HEK293 (cell line): Measurements from ENCODE around the gene CASP3.

Source experiments
- CTCF ChIA-PET: fragments of 350-600 bp; formaldehyde crosslinking; extraction: SDS; loops from one replicate; lab custom pipeline; 2021; ENCODE audit warnings: antibody characterized with exemption; lab: Yijun Ruan, JAX
- POLR2A ChIA-PET: fragments of 300-600 bp; formaldehyde crosslinking; extraction: SDS; loops from one replicate; lab custom pipeline; 2020; ENCODE audit warnings: antibody characterized with exemption, inconsistent platforms; lab: Yijun Ruan, JAX
- H3K27ac ChIP-seq: fragments of 200-500 bp; sonication (Bioruptor generic); 2 replicates; pipeline ENCODE4 v1.5.1; 2014; ENCODE audit warnings: low read depth, low read length, control low read depth, inconsistent platforms; ENCODE audit errors: extremely low read depth
- H3K36me3 ChIP-seq, 2 experiments: fragments of 200-500 bp in 1 of 2; sonication (Bioruptor generic) in 1 of 2; 1 replicate in 1 of 2; 2 replicates in 1 of 2; pipeline ENCODE4 v1.5.1; 2014 to 2017; ENCODE audit warnings: inconsistent platforms in 2 of 2, low read length in 2 of 2; ENCODE audit not compliant: control insufficient read depth in 2 of 2, insufficient read depth in 1 of 2
- H3K4me1 ChIP-seq: fragments of 200-500 bp; sonication (Bioruptor generic); 2 replicates; pipeline ENCODE4 v1.5.1; 2014; ENCODE audit warnings: mild to moderate bottlenecking, low read length, inconsistent platforms; ENCODE audit not compliant: control insufficient read depth, insufficient read depth
- H3K4me3 ChIP-seq: 2 replicates; pipeline ENCODE4 v1.5.1; 2011; ENCODE audit warnings: low read depth, mild to moderate bottlenecking, control low read depth, low read length, moderate library complexity
- H3K9me3 ChIP-seq: fragments of 200-500 bp; sonication (Bioruptor generic); 2 replicates; pipeline ENCODE4 v1.5.1; 2014; ENCODE audit warnings: low read depth, low read length, inconsistent platforms; ENCODE audit not compliant: control insufficient read depth, insufficient read depth
- ATF2 ChIP-seq: fragments of 450-650 bp; formaldehyde crosslinking; IDR thresholded peaks from 2 replicates; pipeline ENCODE4 v1.5.1; 2016; ENCODE audit warnings: missing biosample characterization, missing genetic modification characterization, low read depth
- EGR2 ChIP-seq: fragments of 450-650 bp; formaldehyde crosslinking; IDR thresholded peaks from 2 replicates; pipeline ENCODE4 v1.5.1; 2016; ENCODE audit warnings: low read depth, missing biosample characterization, missing genetic modification characterization
- KLF10 ChIP-seq: fragments of 450-650 bp; IDR thresholded peaks from 2 replicates; pipeline ENCODE4 v1.5.1; 2018; ENCODE audit warnings: missing biosample characterization, mild to moderate bottlenecking, missing genetic modification characterization
- KLF8 ChIP-seq: fragments of 450-650 bp; formaldehyde crosslinking; IDR thresholded peaks from 2 replicates; pipeline ENCODE4 v1.5.1; 2016; ENCODE audit warnings: missing biosample characterization, missing genetic modification characterization
- PRDM10 ChIP-seq: fragments of 450-650 bp; formaldehyde crosslinking; IDR thresholded peaks from 2 replicates; pipeline ENCODE4 v1.5.1; 2016; ENCODE audit warnings: missing biosample characterization, missing genetic modification characterization
- SP2 ChIP-seq: fragments of 450-650 bp; formaldehyde crosslinking; IDR thresholded peaks from 2 replicates; pipeline ENCODE4 v1.5.1; 2016; ENCODE audit warnings: missing biosample characterization, missing genetic modification characterization
- ZBTB26 ChIP-seq: fragments of 450-650 bp; formaldehyde crosslinking; optimal IDR thresholded peaks from 2 replicates; pipeline ENCODE3; 2016; ENCODE audit warnings: missing biosample characterization, mild to moderate bottlenecking, missing genetic modification characterization
- ZNF280C ChIP-seq: fragments of 450-650 bp; formaldehyde crosslinking; IDR thresholded peaks from 2 replicates; pipeline ENCODE4 v1.5.1; 2016; ENCODE audit warnings: missing biosample characterization, missing genetic modification characterization
- ZNF280D ChIP-seq: fragments of 450-650 bp; formaldehyde crosslinking; IDR thresholded peaks from 2 replicates; pipeline ENCODE4 v1.5.1; 2016; ENCODE audit warnings: missing biosample characterization, missing genetic modification characterization
- ZNF324 ChIP-seq: fragments of 450-650 bp; formaldehyde crosslinking; IDR thresholded peaks from 2 replicates; pipeline ENCODE4 v1.5.1; 2016; ENCODE audit warnings: missing biosample characterization, missing genetic modification characterization
- ZNF501 ChIP-seq: fragments of 450-650 bp; formaldehyde crosslinking; IDR thresholded peaks from 2 replicates; pipeline ENCODE4 v1.5.1; 2016; ENCODE audit warnings: missing biosample characterization, missing genetic modification characterization
- ZNF518A ChIP-seq: fragments of 450-650 bp; formaldehyde crosslinking; conservative IDR thresholded peaks from 2 replicates; pipeline ENCODE4 v1.5.1; 2016; ENCODE audit warnings: low read depth, missing biosample characterization, missing genetic modification characterization
- ZNF654 ChIP-seq: fragments of 450-650 bp; formaldehyde crosslinking; IDR thresholded peaks from 2 replicates; pipeline ENCODE4 v1.5.1; 2016; ENCODE audit warnings: low read depth, missing biosample characterization, missing genetic modification characterization
- ZNF670 ChIP-seq: fragments of 450-650 bp; formaldehyde crosslinking; IDR thresholded peaks from 2 replicates; pipeline ENCODE4 v1.5.1; 2016; ENCODE audit warnings: missing biosample characterization, missing genetic modification characterization, low read depth
- ZNF704 ChIP-seq: fragments of 450-650 bp; formaldehyde crosslinking; IDR thresholded peaks from 2 replicates; pipeline ENCODE4 v1.5.1; 2016; ENCODE audit warnings: missing biosample characterization, missing genetic modification characterization
- ZNF830 ChIP-seq: fragments of 450-650 bp; IDR thresholded peaks from 2 replicates; pipeline ENCODE4 v1.5.0; 2018; ENCODE audit warnings: missing biosample characterization, missing genetic modification characterization, low read depth, mild to moderate bottlenecking, moderate library complexity

Gene CASP3

GRCh38 chr4:184649026-184649970, at the start of gene CASP3, which contains the start of gene PRIMPOL:
CASP3 (minus strand) TSS chr4:184649447; CDS start chr4:184638453, 10,994 bp downstream.
PRIMPOL (plus strand) TSS chr4:184649738; CDS start chr4:184657141, 7,403 bp downstream.
- Histone ChIP-seq H3K4me3 (peak within 1 kb of the TSS; percentile 82), H3K4me1 (peaks cover 18% of the 10 kb centered on the region), H3K9me3 (no peaks in the 10 kb centered on the region), H3K27ac (peak within 1 kb of the TSS; percentile 91), H3K36me3 (peaks cover 0 to 6% of the 10 kb centered on the region in 2 experiments; a peak in 1 of 3 replicates)
- ChIA-PET CTCF (interaction anchor here (0.7 kb wide), 2 partner anchors 10 to 98 kb away, joined by 3 to 5 read pairs; no protein-coding TSS in a partner anchor), POLR2A (interaction anchor here (0.6 to 2.8 kb wide), 17 partner anchors 10 to 791 kb away, joined by 3 to 21 read pairs (median 4); partner anchors contain the start of genes CENPU and IRF2)
- TF ChIP-seq ZNF324 (tag by site-specific recombination) = no peak
- peak; percentile 62; the same call in 1 of the 2 replicates for TF ChIP-seq KLF8
- TF ChIP-seq ZNF501 (tag by site-specific recombination) = peak; percentile 41
- TF ChIP-seq ZNF670 = no peak
- no peak for TF ChIP-seq PRDM10 (tag by site-specific recombination)
- TF ChIP-seq ZNF704 (tag by site-specific recombination) = no peak
- peak; percentile 86 for TF ChIP-seq KLF10 (tag by site-specific recombination)
- TF ChIP-seq ZNF830 (tag by site-specific recombination) = no peak
- TF ChIP-seq ATF2 (tag by site-specific recombination) = no peak
- no peak for TF ChIP-seq ZNF280D
- TF ChIP-seq ZNF280C (tag by site-specific recombination) = no peak
- TF ChIP-seq SP2 (tag by site-specific recombination) = peak; percentile 59
- peak; percentile 85 for TF ChIP-seq EGR2 (tag by site-specific recombination)
- TF ChIP-seq ZBTB26 (tag by site-specific recombination) = peak; percentile 83
- no peak for TF ChIP-seq ZNF654 (tag by site-specific recombination)
- TF ChIP-seq ZNF518A (tag by site-specific recombination) = 0 out of 2 replicates have a peak, but pooled peaks have one; percentile 33
